ENCODE data around the gene TRAF3IP3.

TRAF3IP3 gene

GRCh38 chr1:209729436-209729835 is 26.4 kb upstream of the TRAF3IP3 start:
- H3K9me3 ChIP-seq = no peaks in the 10 kb centered on the region
- no peaks in the 10 kb centered on the region; the same call in 1 of the 2 replicates for H3K4me1 ChIP-seq
- no peaks in the 10 kb centered on the region for H3K36me3 ChIP-seq
- H3K4me3 ChIP-seq (ENCODE audit: low read depth, low read length) = no peak overlapping the region
- DNase-seq = no peak
- no peak for TF ChIP-seq CTCF (IDR thresholded peaks at IDR 0.05; ENCODE audit: low read depth, low read length)
- H3K27me3 ChIP-seq = no peaks in the 10 kb centered on the region; the same call in 1 of the 2 replicates

GRCh38 chr1:209732725-209733124 is 23.1 kb upstream of the TRAF3IP3 start:
- peaks cover 4% of the 10 kb centered on the region for H3K27me3 ChIP-seq
- H3K4me1 ChIP-seq = no peaks in the 10 kb centered on the region; the same call in 1 of the 2 replicates
- no peak for DNase-seq
- no peaks in the 10 kb centered on the region for H3K9me3 ChIP-seq
- no peak for TF ChIP-seq CTCF (IDR thresholded peaks at IDR 0.05; ENCODE audit: low read depth, low read length)
- no peak overlapping the region for H3K4me3 ChIP-seq (ENCODE audit: low read depth, low read length)
- no peaks in the 10 kb centered on the region for H3K36me3 ChIP-seq

- DNase-seq = no peak
- Histone ChIP-seq H3K4me3 (ENCODE audit: low read depth, low read length) (no peak overlapping the region), H3K27me3 (peaks cover 4% of the 10 kb centered on the region), H3K4me1 (no peaks in the 10 kb centered on the region; the same call in 1 of the 2 replicates), H3K36me3 (no peaks in the 10 kb centered on the region), H3K9me3 (no peaks in the 10 kb centered on the region)
- TF ChIP-seq CTCF (IDR thresholded peaks at IDR 0.05; ENCODE audit: low read depth, low read length) = no peak
These were observed 22.3 kb upstream of the TRAF3IP3 start for GRCh38 chr1:209733409-209734192.

- H3K27me3 ChIP-seq = peaks cover 4% of the 10 kb centered on the region
- DNase-seq = no peak
- TF ChIP-seq CTCF (IDR thresholded peaks at IDR 0.05; ENCODE audit: low read depth, low read length) = no peak
These were observed 19.2 kb upstream of the TRAF3IP3 start for GRCh38 chr1:209736490-209737117.

GRCh38 chr1:209737118-209737505 is 18.7 kb upstream of the TRAF3IP3 start:
- no peak for TF ChIP-seq CTCF (IDR thresholded peaks at IDR 0.05; ENCODE audit: low read depth, low read length)
- DNase-seq = no peak
- Histone ChIP-seq H3K4me3 (ENCODE audit: low read depth, low read length) (no peak overlapping the region), H3K36me3 (no peaks in the 10 kb centered on the region), H3K4me1 (no peaks in the 10 kb centered on the region), H3K27me3 (peaks cover 4% of the 10 kb centered on the region), H3K9me3 (no peaks in the 10 kb centered on the region)

More at GRCh38 chr1:209736490-209737117, 19.2 kb upstream of the TRAF3IP3 start:
- Histone ChIP-seq H3K4me3 (ENCODE audit: low read depth, low read length) (no peak overlapping the region), H3K4me1 (no peaks in the 10 kb centered on the region), H3K9me3 (no peaks in the 10 kb centered on the region), H3K36me3 (no peaks in the 10 kb centered on the region)

- H3K27me3 ChIP-seq = peaks cover 4% of the 10 kb centered on the region
- H3K36me3 ChIP-seq = no peaks in the 10 kb centered on the region
- TF ChIP-seq CTCF (IDR thresholded peaks at IDR 0.05; ENCODE audit: low read depth, low read length) = no peak
- H3K4me1 ChIP-seq = no peaks in the 10 kb centered on the region
- no peak for DNase-seq
- no peak overlapping the region for H3K4me3 ChIP-seq (ENCODE audit: low read depth, low read length)
- H3K9me3 ChIP-seq = no peaks in the 10 kb centered on the region
These were observed 17.6 kb upstream of the TRAF3IP3 start for GRCh38 chr1:209738270-209738669.

Measured in BE2C (cell line).